K562 (cell line): ENCODE measurements around the gene SH2B2. TPM values are rescaled to one million over a fixed set of nuclear protein-coding genes. Genes with fewer than 3 reads are reported as not detected.

ENCODE experiments used
- ATAC-seq: fragments of 200-7000 bp; cut with Tn5 transposase; 3 replicates; pipeline ENCODE4 v1.9.1; 2020; ENCODE audit warnings: moderate library complexity
- BruUV-seq: library from RNA; stranded (reverse); fragments of 400-500 nt; replicated peaks from 2 replicates; lab custom pipeline; 2021; lab: Mats Ljungman, UMichigan
- CTCF ChIA-PET: fragments of 300-600 bp; formaldehyde crosslinking; extraction: SDS; loops from one replicate; lab custom pipeline; 2021; ENCODE audit warnings: low intra/inter-chr PET ratio; lab: Yijun Ruan, JAX
- POLR2A ChIA-PET: fragments of 300-600, 350-650 bp; sonication (Branson Sonifier 250); formaldehyde crosslinking; extraction: SDS; loops from one replicate; lab custom pipeline; 2021; ENCODE audit warnings: antibody characterized with exemption, inconsistent platforms; lab: Yijun Ruan, JAX
- DNase-seq, 4 experiments: peaks; one replicate each; pipeline versions ENCODE4 v3.0.0 to v3.0.0-alpha.2; 2011 to 2018; ENCODE audit warnings: low spot score in 3 of 4, mixed read lengths in 3 of 4; ENCODE audit errors: extremely low read depth in 1 of 4
- FAIRE-seq: peaks from 2 replicates; lab custom pipeline; 2011; peaks lifted over from hg19 to GRCh38; lab: Jason Lieb, UNC
- H2AFZ ChIP-seq: 2 replicates; pipeline ENCODE4 v1.6.0; 2011; ENCODE audit warnings: low read depth, low read length, control low read depth, inconsistent platforms
- H3K27ac ChIP-seq: fragments of 200-600 bp; 3 replicates; pipeline ENCODE4 v1.8.0; 2011; ENCODE audit warnings: low read depth, mild to moderate bottlenecking, control low read depth, inconsistent platforms, low read length, moderate library complexity, mixed read lengths; ENCODE audit errors: extremely low read depth
- H3K27me3 ChIP-seq, 2 experiments: fragments of 300-600 bp in 1 of 2; 2 replicates in 1 of 2; 3 replicates in 1 of 2; pipeline versions ENCODE4 v1.6.0 to v1.8.0; 2011; ENCODE audit warnings: inconsistent platforms in 2 of 2, low read length in 2 of 2, mild to moderate bottlenecking in 1 of 2, mixed read lengths in 1 of 2, moderate library complexity in 1 of 2; ENCODE audit not compliant: control insufficient read depth in 2 of 2, insufficient read depth in 2 of 2
- H3K36me3 ChIP-seq: fragments of 300-600 bp; 3 replicates; pipeline ENCODE4 v1.8.0; 2011; ENCODE audit warnings: mild to moderate bottlenecking, low read length, inconsistent platforms; ENCODE audit not compliant: control insufficient read depth, insufficient read depth
- H3K4me1 ChIP-seq, 2 experiments: fragments of 200-600 bp in 1 of 2; replicated peaks in 1 of 2; 2 replicates in 1 of 2; 3 replicates in 1 of 2; pipeline versions ENCODE4 v1.5.1 to v1.8.0; 2011; ENCODE audit warnings: inconsistent platforms in 2 of 2, low read length in 2 of 2, mild to moderate bottlenecking in 1 of 2, mixed read lengths in 1 of 2, moderate library complexity in 1 of 2; ENCODE audit not compliant: control insufficient read depth in 2 of 2, insufficient read depth in 2 of 2
- H3K4me2 ChIP-seq: 2 replicates; pipeline ENCODE4 v1.6.1; 2011; ENCODE audit warnings: low read length, control low read depth, inconsistent platforms, mixed read lengths; ENCODE audit not compliant: insufficient read depth
- H3K4me3 ChIP-seq: fragments of 200-600 bp; sonication (generic), shearing (Covaris generic); 2 replicates; pipeline ENCODE4 v1.5.1; 2016; ENCODE audit warnings: control low read depth, inconsistent platforms
- H3K79me2 ChIP-seq: fragments of 200-600 bp; 3 replicates; pipeline ENCODE4 v1.8.0; 2011; ENCODE audit warnings: low read length, inconsistent platforms; ENCODE audit not compliant: control insufficient read depth, insufficient read depth
- H3K9ac ChIP-seq, 2 experiments: 2 replicates each; pipeline versions ENCODE4 v1.6.0 to v1.6.1; 2011; ENCODE audit warnings: low read depth in 2 of 2, low read length in 2 of 2, control low read depth in 1 of 2, inconsistent platforms in 1 of 2, mild to moderate bottlenecking in 1 of 2, mixed read lengths in 1 of 2; ENCODE audit not compliant: insufficient read depth in 1 of 2
- H3K9me1 ChIP-seq: one replicate; pipeline ENCODE4 v1.6.0; 2011; ENCODE audit warnings: inconsistent platforms, mild to moderate bottlenecking, low read length, moderate library complexity; ENCODE audit not compliant: control insufficient read depth, insufficient read depth
- H3K9me3 ChIP-seq: replicated peaks from 2 replicates; pipeline ENCODE4 v1.5.1; 2011; ENCODE audit warnings: low read depth, low read length, inconsistent platforms; ENCODE audit not compliant: control insufficient read depth, insufficient read depth
- H4K20me1 ChIP-seq: replicated peaks from 2 replicates; pipeline ENCODE4 v1.6.1; 2011; ENCODE audit warnings: low read length, inconsistent platforms, mixed read lengths; ENCODE audit not compliant: control insufficient read depth, insufficient read depth
- ATF1 ChIP-seq, 2 experiments: fragments of 450-650 bp in 1 of 2; IDR thresholded peaks; 2 replicates each; pipeline ENCODE4 v1.6.1; 2016; ENCODE audit warnings: missing compliant biosample characterization in 1 of 2, missing genetic modification characterization in 1 of 2
- BRCA1 ChIP-seq, 2 experiments: fragments of 450-650 bp in 1 of 2; sonication (generic) in 1 of 2; formaldehyde crosslinking in 1 of 2; IDR thresholded peaks; 2 replicates each; pipeline versions ENCODE4 v1.5.0 to v1.6.1; 2017 to 2020; ENCODE audit warnings: mild to moderate bottlenecking in 1 of 2, missing genetic modification reagents in 1 of 2
- MCM2 ChIP-seq: fragments of 450-650 bp; IDR thresholded peaks from 2 replicates; pipeline ENCODE4 v1.6.1; 2017; ENCODE audit warnings: low read depth, mild to moderate bottlenecking
- SAFB2 ChIP-seq: fragments of 200-400 bp; formaldehyde crosslinking; IDR thresholded peaks from 2 replicates; pipeline ENCODE4 v1.6.1; 2018; ENCODE audit warnings: borderline replicate concordance, low read length, low read depth, moderate library complexity; ENCODE audit not compliant: severe bottlenecking
- SMARCE1 ChIP-seq: fragments of 450-650 bp; IDR thresholded peaks from 2 replicates; pipeline ENCODE4 v1.7.1; 2016; ENCODE audit warnings: mild to moderate bottlenecking
- SOX6 ChIP-seq: fragments of 450-650 bp; IDR thresholded peaks from 2 replicates; pipeline ENCODE4 v1.6.1; 2014; ENCODE audit warnings: mild to moderate bottlenecking
- ZNF175 ChIP-seq: fragments of 200-800 bp; sonication (Bioruptor generic); IDR thresholded peaks from 2 replicates; pipeline ENCODE4 v1.6.1; 2016; ENCODE audit warnings: low read depth, mild to moderate bottlenecking, missing genetic modification characterization, missing compliant biosample characterization
- ZNF23 ChIP-seq: fragments of 250-450 bp; sonication (Bioruptor Pico); IDR thresholded peaks from 2 replicates; pipeline ENCODE4 v1.4.0; 2020; ENCODE audit warnings: mild to moderate bottlenecking
- WGBS: fragments of 100-300 bp; shearing (Covaris generic); methylation state at CpG from one replicate; pipeline ENCODE4 v1.1.6; 2016; ENCODE audit warnings: low coverage, mixed read lengths; ENCODE audit not compliant: insufficient coverage; ENCODE audit errors: missing lambda C conversion rate; 5-methylcytosine and 5-hydroxymethylcytosine counted together
- in situ Hi-C: fragments of 300-500 bp; cut with MboI; formaldehyde crosslinking; loops from 4 replicates; pipeline ENCODE4 v1.15.0; 2018; ENCODE audit warnings: inconsistent platforms, mixed read lengths
- intact Hi-C: fragments of 100-400 bp; cut with micrococcal nuclease; formaldehyde crosslinking; loops from 2 replicates; pipeline ENCODE4 v1.14.2; 2022
- polyA plus RNA-seq, 8 experiments: library from polyadenylated mRNA; depleted of rRNA in 4 of 8; stranded (reverse) in 5 of 8; unstranded in 3 of 8; fragments of >200 nt; fragmentation: Nextera tagmentation in 2 of 8; fragmentation: Illumina TruSeq in 1 of 8; extraction: Ambion mirVana in 2 of 8; extraction: Trizol in 1 of 8; gene quantifications; 2 replicates each; pipeline versions ENCODE4 v1.2.1 to v1.2.3, GENCODE V29; 2011 to 2014; ENCODE audit warnings: inconsistent platforms in 1 of 8, missing spikeins in 1 of 8
- total RNA-seq, 7 experiments: library from RNA; depleted of rRNA in 6 of 7; stranded (reverse); fragments of >200 nt in 6 of 7; fragmentation: Illumina TruSeq in 2 of 7; extraction: Trizol in 2 of 7; gene quantifications; 2 replicates each; pipeline versions ENCODE4 v1.2.1 to v1.2.3, GENCODE V29; 2011 to 2021; ENCODE audit warnings: low replicate concordance in 1 of 7
- TF ChIP-seq, protein P1 (sequence below): fragments of 250-450 bp; sonication (Bioruptor Pico); IDR thresholded peaks from 2 replicates; pipeline ENCODE4 v1.8.0; 2021; ENCODE audit warnings: mild to moderate bottlenecking, moderate library complexity
- TF ChIP-seq, protein P2 (sequence below): fragments of 450-650 bp; IDR thresholded peaks from 2 replicates; pipeline ENCODE4 v1.6.1; 2016; ENCODE audit warnings: missing biosample characterization, missing genetic modification characterization

SH2B2 gene
- total and polyA plus RNA-seq, 9 of the 15 experiments (the other 6 are each of a cell fraction or from before 2014, with no cell fraction given), result 0.03 to 0.89 (median 0.07) TPM; not detected in 4

DNA sequence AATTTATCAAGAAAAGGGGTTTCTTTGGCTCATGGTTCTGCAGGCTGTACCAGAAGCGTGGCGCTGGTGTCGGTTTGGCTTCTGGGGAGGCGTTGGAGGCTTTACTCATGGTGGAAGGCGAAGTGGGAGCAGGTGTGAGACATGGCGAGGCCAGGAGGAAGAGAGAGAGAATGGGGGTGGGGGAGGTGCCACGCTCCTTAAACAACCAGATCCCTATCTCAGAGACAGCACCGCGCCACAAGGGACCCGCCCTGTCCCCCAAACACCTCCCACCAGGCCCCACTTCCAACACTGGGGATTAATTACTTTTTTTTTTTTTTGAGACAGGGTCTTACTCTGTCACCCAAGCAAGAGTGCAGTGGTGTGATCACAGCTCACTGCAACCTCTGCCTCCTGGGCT lies 18.0 kb upstream of the SH2B2 start:
- no peak for ATAC-seq
- Histone ChIP-seq H4K20me1 (peaks cover 12% of the 10 kb centered on the region), H3K79me2 (no peaks in the 10 kb centered on the region), H3K27ac (no peak overlapping the region), H3K9ac (peak overlapping the region in 1 of 2 experiments; percentile 73; a peak in 1 of 4 replicates), H3K4me1 (peaks cover 21 to 61% of the 10 kb centered on the region in 2 experiments), H3K4me2 (no peak overlapping the region), H3K36me3 (no peaks in the 10 kb centered on the region), H3K4me3 (no peak overlapping the region), H3K9me1 (peaks cover 6% of the 10 kb centered on the region), H2AFZ (no peak overlapping the region), H3K9me3 (no peaks in the 10 kb centered on the region), H3K27me3 (peaks cover 0 to 16% of the 10 kb centered on the region in 2 experiments; a peak in 2 of 5 replicates)
- ChIA-PET POLR2A (interaction anchor here (0.9 kb wide), 1 partner anchor 16 kb away, joined by 3 read pairs; no protein-coding TSS in a partner anchor), CTCF (interaction anchor here (0.6 kb wide), 2 partner anchors 166 to 580 kb away, joined by 3 read pairs; no protein-coding TSS in a partner anchor)
- no peak for TF ChIP-seq BRCA1 (IDR thresholded peaks at IDR 0.05)
- TF ChIP-seq BRCA1 (CRISPR knock-in tag; IDR thresholded peaks at IDR 0.05), result no peak
- TF ChIP-seq SOX6, result peak; percentile 29; the same call in 1 of the 2 replicates
- peak in 2 of 4 experiments; percentile 56 to 57 for DNase-seq
- BruUV-seq, result no TSS peak
- no peak for FAIRE-seq
- in situ Hi-C loops (no loop called here), intact Hi-C loops (no loop called here)
- WGBS, result 5% methylated on average over 6 of the region's 10 CpGs

DNA sequence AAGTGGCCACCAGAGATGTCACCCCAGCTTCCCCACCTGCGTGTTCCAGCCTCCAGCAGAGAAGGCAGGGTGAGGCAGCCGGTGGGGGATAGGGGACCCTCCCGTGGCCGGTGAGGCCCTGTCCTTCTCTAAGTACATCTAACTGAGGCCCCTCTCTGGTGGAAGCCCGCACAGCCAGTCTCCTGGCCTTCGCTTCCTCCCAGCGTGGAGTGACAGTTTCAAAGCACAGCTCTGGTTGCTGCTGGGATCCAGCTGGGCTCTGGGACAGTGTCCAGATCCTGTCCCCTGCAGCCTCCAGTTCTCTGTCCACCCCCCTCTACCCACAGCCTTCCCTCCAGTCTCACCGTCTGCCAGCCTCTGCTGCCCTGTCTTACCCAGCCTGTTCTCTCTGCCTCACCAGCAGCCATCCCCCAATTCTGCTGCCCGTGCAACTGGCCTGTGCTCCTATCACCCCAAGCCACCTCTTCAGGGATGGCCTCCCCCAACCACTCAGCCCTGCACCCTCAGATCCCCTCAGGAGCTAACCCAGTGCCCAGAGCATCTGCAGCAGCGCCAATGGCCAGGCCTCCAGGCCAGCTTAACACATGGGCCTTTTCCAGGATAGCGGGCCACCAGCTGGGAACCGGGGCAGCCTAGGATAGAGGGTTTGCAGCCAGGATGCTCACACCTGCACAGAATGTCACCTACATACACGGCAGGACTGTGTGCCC lies 16.3 kb upstream of the SH2B2 start:
- peaks cover 0 to 16% of the 10 kb centered on the region in 2 experiments; a peak in 2 of 5 replicates for H3K27me3 ChIP-seq
- 27% methylated on average over 13 of the region's 13 CpGs for WGBS
- FAIRE-seq, result no peak
- intact Hi-C loops (loop anchor here (5.0 kb wide), 1 partner anchor 583 kb away; no protein-coding TSS in a partner anchor), in situ Hi-C loops (loop anchor here (5.0 kb wide), 1 partner anchor 728 kb away; no protein-coding TSS in a partner anchor)
- peaks cover 14% of the 10 kb centered on the region for H4K20me1 ChIP-seq
- H2AFZ ChIP-seq, result no peak overlapping the region
- BruUV-seq, result no TSS peak
- no peak for DNase-seq
- no peaks in the 10 kb centered on the region for H3K9me3 ChIP-seq
- peaks cover 15 to 64% of the 10 kb centered on the region in 2 experiments; a peak in 4 of 5 replicates for H3K4me1 ChIP-seq
- ChIA-PET CTCF (interaction anchor here (1.7 kb wide), 1 partner anchor 727 kb away, joined by 14 read pairs; no protein-coding TSS in a partner anchor), POLR2A (interaction anchor here (0.6 to 1.3 kb wide), 7 partner anchors 11 to 1668 kb away, joined by 3 to 4 read pairs (median 3); no protein-coding TSS in a partner anchor)
- no peak overlapping the region for H3K4me2 ChIP-seq
- H3K27ac ChIP-seq, result no peak overlapping the region
- no peak for ATAC-seq
- no peak overlapping the region for H3K4me3 ChIP-seq
- peak overlapping the region in 1 of 2 experiments; percentile 68; a peak in 2 of 4 replicates for H3K9ac ChIP-seq
- H3K36me3 ChIP-seq, result no peaks in the 10 kb centered on the region
- peaks cover 7% of the 10 kb centered on the region for H3K9me1 ChIP-seq
- no peaks in the 10 kb centered on the region for H3K79me2 ChIP-seq
- no peak for TF ChIP-seq MCM2
- no peak for TF ChIP-seq ZNF23 (CRISPR knock-in tag)
- TF ChIP-seq ZNF175 (CRISPR knock-in tag), result no peak
- no peak for TF ChIP-seq SAFB2
- no peak for TF ChIP-seq ATF1 (CRISPR knock-in tag; IDR thresholded peaks at IDR 0.05)
- no peak for TF ChIP-seq ATF1 (tag; IDR thresholded peaks at IDR 0.05)
- TF ChIP-seq, protein P1, sequence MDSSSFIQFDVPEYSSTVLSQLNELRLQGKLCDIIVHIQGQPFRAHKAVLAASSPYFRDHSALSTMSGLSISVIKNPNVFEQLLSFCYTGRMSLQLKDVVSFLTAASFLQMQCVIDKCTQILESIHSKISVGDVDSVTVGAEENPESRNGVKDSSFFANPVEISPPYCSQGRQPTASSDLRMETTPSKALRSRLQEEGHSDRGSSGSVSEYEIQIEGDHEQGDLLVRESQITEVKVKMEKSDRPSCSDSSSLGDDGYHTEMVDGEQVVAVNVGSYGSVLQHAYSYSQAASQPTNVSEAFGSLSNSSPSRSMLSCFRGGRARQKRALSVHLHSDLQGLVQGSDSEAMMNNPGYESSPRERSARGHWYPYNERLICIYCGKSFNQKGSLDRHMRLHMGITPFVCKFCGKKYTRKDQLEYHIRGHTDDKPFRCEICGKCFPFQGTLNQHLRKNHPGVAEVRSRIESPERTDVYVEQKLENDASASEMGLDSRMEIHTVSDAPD (CRISPR knock-in tag), result no peak
- TF ChIP-seq, protein P2, sequence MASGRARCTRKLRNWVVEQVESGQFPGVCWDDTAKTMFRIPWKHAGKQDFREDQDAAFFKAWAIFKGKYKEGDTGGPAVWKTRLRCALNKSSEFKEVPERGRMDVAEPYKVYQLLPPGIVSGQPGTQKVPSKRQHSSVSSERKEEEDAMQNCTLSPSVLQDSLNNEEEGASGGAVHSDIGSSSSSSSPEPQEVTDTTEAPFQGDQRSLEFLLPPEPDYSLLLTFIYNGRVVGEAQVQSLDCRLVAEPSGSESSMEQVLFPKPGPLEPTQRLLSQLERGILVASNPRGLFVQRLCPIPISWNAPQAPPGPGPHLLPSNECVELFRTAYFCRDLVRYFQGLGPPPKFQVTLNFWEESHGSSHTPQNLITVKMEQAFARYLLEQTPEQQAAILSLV (tag), result no peak
- no peak for TF ChIP-seq SMARCE1
